ENCODE data around the gene ABCB9. TPM values are rescaled to one million over a fixed set of nuclear protein-coding genes. Genes with fewer than 3 reads are reported as not detected.
"Not testable (repeated sequence)": the region's sequence is repeated elsewhere in the genome, so short reads cannot be mapped to it uniquely, and the experiment has no call there.

The ABCB9 gene
- total RNA-seq, 1 donor from 2014 or later: 4.2 TPM

DNA sequence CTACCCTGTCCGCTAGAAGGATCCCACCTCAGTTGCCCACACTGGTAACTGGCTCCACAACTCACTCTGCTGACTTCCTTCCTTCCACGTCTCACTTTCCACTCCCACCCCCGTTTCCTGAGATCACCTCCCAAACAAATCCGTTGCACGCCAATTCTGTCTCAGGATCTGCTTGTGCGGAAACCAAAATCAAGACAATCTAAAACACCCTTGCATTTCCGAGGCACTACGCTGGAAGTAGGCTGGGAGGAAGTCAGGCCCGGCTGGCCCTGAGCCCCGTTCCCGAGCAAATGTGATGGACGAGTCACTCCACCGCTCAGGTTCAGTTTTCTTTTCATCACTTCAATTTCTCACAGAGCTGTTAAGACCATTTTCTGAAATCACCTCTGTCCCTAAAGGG lies 23.1 kb downstream of the ABCB9 start:
- peak overlapping the region; percentile 20 for H3K27ac ChIP-seq
- intact Hi-C loops (cut with DNase I): no loop called here
- no peaks in the 10 kb centered on the region for H3K27me3 ChIP-seq
- DNase-seq (ENCODE audit: extremely low spot score in 2 of 2): no peak
- no peaks in the 10 kb centered on the region for H3K36me3 ChIP-seq
- no peaks in the 10 kb centered on the region for H3K9me3 ChIP-seq
- no peak overlapping the region for H3K4me3 ChIP-seq
- peaks cover 54% of the 10 kb centered on the region for H3K4me1 ChIP-seq
- TF ChIP-seq, protein P1, sequence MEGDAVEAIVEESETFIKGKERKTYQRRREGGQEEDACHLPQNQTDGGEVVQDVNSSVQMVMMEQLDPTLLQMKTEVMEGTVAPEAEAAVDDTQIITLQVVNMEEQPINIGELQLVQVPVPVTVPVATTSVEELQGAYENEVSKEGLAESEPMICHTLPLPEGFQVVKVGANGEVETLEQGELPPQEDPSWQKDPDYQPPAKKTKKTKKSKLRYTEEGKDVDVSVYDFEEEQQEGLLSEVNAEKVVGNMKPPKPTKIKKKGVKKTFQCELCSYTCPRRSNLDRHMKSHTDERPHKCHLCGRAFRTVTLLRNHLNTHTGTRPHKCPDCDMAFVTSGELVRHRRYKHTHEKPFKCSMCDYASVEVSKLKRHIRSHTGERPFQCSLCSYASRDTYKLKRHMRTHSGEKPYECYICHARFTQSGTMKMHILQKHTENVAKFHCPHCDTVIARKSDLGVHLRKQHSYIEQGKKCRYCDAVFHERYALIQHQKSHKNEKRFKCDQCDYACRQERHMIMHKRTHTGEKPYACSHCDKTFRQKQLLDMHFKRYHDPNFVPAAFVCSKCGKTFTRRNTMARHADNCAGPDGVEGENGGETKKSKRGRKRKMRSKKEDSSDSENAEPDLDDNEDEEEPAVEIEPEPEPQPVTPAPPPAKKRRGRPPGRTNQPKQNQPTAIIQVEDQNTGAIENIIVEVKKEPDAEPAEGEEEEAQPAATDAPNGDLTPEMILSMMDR (IDR thresholded peaks at IDR 0.05): no peak
- TF ChIP-seq POLR2AphosphoS5 (IDR thresholded peaks at IDR 0.05; ENCODE audit: insufficient read depth in 1 of 2, low read depth in 1 of 2) (no peak), POLR2A (IDR thresholded peaks at IDR 0.05) (no peak)

DNA sequence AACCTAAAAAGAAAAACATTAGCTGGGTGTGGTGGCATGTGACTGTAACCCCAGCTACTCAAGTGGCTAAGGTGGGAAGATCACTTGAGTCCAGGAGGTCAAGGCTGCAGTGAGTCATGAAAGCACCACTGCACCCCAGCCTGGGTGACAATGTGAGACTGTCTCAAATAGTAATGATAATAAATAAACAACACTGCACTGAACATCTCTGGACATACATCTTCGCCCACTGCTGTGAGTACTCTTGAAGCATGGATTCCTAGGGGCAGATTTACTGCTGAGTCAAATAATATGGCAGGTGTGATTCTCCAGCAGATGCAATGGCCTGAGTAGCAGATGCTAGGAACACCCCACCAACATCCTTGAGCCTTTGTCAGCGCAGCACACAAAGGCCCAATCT lies 23.6 kb downstream of the ABCB9 start:
- H3K4me1 ChIP-seq: peaks cover 48% of the 10 kb centered on the region

DNA sequence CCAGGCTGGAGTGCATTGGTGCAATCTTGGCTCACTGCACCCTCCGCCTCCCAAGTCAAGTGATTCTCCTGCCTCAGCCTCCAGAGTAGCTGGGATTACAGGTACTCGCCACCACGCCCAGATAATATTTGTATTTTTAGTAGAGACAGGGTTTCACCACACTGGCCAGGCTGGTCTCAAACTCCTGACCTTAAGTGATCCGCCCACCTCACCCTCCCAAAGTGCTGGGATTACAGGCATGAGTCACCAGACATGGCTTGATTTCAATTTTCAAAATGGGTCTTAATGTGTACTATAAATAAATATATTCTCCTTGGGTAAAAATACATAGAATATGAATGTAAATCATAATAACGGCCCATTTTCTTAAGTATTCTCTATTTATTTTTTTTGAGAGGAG lies 24.9 kb downstream of the ABCB9 start:
- peaks cover 35% of the 10 kb centered on the region for H3K4me1 ChIP-seq
- H3K4me3 ChIP-seq; H3K9me3 ChIP-seq; DNase-seq (ENCODE audit: extremely low spot score in 2 of 2); intact Hi-C loops (cut with DNase I); H3K27ac ChIP-seq; H3K27me3 ChIP-seq; H3K36me3 ChIP-seq: not testable (repeated sequence)

More for the DNA sequence above, 23.6 kb downstream of the ABCB9 start:
- DNase-seq (ENCODE audit: extremely low spot score in 2 of 2): no peak
- Histone ChIP-seq H3K4me3 (no peak overlapping the region), H3K27me3 (no peaks in the 10 kb centered on the region), H3K9me3 (no peaks in the 10 kb centered on the region), H3K27ac (peak overlapping the region; percentile 20), H3K36me3 (no peaks in the 10 kb centered on the region)
- intact Hi-C loops (cut with DNase I): no loop called here
- no peak for TF ChIP-seq POLR2AphosphoS5 (IDR thresholded peaks at IDR 0.05; ENCODE audit: insufficient read depth in 1 of 2, low read depth in 1 of 2)
- TF ChIP-seq, protein P1 (IDR thresholded peaks at IDR 0.05): no peak
- no peak for TF ChIP-seq POLR2A (IDR thresholded peaks at IDR 0.05)

DNA sequence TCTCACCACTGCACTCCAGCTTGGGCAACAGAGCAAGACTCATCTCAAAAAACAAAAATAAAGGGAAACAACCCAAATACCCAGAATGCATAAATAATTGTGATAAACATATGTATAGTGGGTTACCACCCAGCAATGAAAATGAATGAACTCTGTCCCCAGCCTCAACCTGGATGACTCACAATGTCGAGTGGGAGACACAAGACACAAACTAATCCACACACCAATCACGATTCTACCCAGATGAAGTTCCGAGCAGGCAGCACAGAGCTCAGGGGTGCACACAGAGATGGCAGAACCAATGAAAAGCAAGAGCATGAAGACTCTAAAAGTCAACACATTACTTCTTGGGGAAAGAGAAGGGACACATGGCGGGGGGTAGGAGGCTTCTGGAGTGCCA lies 27.1 kb downstream of the ABCB9 start:
- H3K9me3 ChIP-seq: no peaks in the 10 kb centered on the region
- H3K36me3 ChIP-seq: no peaks in the 10 kb centered on the region
- intact Hi-C loops (cut with DNase I): no loop called here
- no peak for DNase-seq (ENCODE audit: extremely low spot score in 2 of 2)
- H3K27me3 ChIP-seq: no peaks in the 10 kb centered on the region
- peaks cover 15% of the 10 kb centered on the region for H3K4me1 ChIP-seq
- H3K27ac ChIP-seq: no peak overlapping the region
- TF ChIP-seq, protein P1 (IDR thresholded peaks at IDR 0.05): no peak
- TF ChIP-seq POLR2AphosphoS5 (IDR thresholded peaks at IDR 0.05; ENCODE audit: insufficient read depth in 1 of 2, low read depth in 1 of 2): no peak
- TF ChIP-seq POLR2A (IDR thresholded peaks at IDR 0.05): no peak
- no peak overlapping the region for H3K4me3 ChIP-seq

DNA sequence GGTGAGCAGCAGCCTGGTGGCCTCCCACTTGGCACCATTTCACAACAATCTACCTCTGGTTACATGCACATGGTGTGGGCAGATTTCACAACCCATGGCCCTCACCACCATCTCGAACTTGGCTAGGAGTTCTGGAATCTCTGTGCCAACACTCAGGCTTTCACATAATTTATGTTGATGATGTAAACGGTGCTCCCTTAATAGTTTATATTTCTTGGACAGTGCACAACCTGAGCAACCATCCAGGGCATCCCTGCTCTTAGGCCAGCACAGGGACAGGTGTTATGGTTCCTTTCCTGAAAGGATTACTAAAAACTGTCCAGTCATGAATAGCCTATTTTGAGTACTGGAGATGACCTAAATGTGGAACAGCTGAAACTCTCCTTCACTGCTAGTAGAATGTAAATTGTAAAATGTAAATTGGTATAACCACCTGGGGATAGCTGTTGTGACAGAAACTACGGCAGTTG lies 28.6 kb downstream of the ABCB9 start:
- H3K27me3 ChIP-seq: no peaks in the 10 kb centered on the region
- H3K9me3 ChIP-seq: no peaks in the 10 kb centered on the region
- peaks cover 9% of the 10 kb centered on the region for H3K4me1 ChIP-seq
- no peak overlapping the region for H3K4me3 ChIP-seq
- no peak for DNase-seq (ENCODE audit: extremely low spot score in 2 of 2)
- TF ChIP-seq, protein P1 (IDR thresholded peaks at IDR 0.05): no peak
- TF ChIP-seq POLR2AphosphoS5 (IDR thresholded peaks at IDR 0.05; ENCODE audit: insufficient read depth in 1 of 2, low read depth in 1 of 2): no peak
- TF ChIP-seq POLR2A (IDR thresholded peaks at IDR 0.05): no peak
- H3K36me3 ChIP-seq: no peaks in the 10 kb centered on the region
- intact Hi-C loops (cut with DNase I): no loop called here
- no peak overlapping the region for H3K27ac ChIP-seq
